GM19328 (cell line): ENCODE results near the gene DHX58.
A peak's percentile ranks its signal among the peaks of the same experiment; 100 is the strongest.
"Not testable (repeated sequence)": the region's sequence is repeated elsewhere in the genome, so short reads cannot be mapped to it uniquely, and the experiment has no call there.

Experiments
- ATAC-seq: cut with Tn5 transposase; IDR thresholded peaks from one replicate; pipeline ENCODE4 v1.9.1; 2021; ENCODE audit warnings: mild to moderate bottlenecking, moderate library complexity; ENCODE audit not compliant: unreplicated experiment

DHX58 gene

DNA sequence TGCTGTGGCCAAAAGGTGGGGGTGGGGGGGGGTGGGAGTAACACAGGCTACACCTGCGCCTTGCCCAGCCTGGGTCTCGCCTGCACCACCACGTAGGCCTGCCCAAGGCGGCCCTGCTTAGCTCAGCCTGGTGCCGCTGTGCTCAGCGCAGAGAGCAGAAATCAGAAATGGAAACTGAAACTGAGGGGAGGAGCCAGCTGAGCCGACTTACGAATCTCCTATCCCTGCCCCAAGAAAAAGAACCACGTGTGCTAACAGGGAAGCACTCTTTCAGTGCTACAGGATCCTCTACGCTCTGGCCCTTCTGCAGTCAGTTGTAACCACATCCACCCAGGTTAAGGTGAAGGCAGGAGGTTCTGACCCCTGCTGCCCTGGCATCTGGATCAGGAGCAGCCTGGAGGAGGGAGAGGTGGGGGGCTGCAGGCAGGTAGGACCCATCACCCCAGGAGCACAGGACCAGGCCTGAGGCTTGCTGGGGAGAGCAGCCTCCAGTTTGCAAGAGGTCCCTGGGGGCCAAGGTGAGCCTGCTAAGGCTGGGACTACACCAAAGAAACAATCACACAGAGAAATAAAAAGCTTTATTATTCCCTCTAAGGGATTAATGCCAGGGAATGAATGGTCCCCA is at the start of gene DHX58:
Gene DHX58 (minus strand): TSS at position 163 of the 625 bp plus-strand sequence. CDS start 822 bp downstream, outside the sequence.
- ATAC-seq = peak; percentile 48

- ATAC-seq = no peak
Observed at GRCh38 chr17:42160531-42160910, 48.0 kb upstream of the DHX58 start.

GRCh38 chr17:42159796-42160530 is 47.4 kb upstream of the DHX58 start:
- no peak for ATAC-seq

- ATAC-seq = no peak
Observed at GRCh38 chr17:42155614-42156045, 43.1 kb upstream of the DHX58 start.

GRCh38 chr17:42153919-42154742 is 41.6 kb upstream of the DHX58 start:
- ATAC-seq = no peak

GRCh38 chr17:42146911-42147607 is 34.5 kb upstream of the DHX58 start:
- ATAC-seq = no peak

- not testable (repeated sequence) for ATAC-seq
Observed at GRCh38 chr17:42143138-42143537, 30.6 kb upstream of the DHX58 start.

- no peak for ATAC-seq
Observed at GRCh38 chr17:42142371-42142896, 29.9 kb upstream of the DHX58 start.

- ATAC-seq = no peak
Observed at GRCh38 chr17:42141382-42141781, 28.9 kb upstream of the DHX58 start.

- ATAC-seq = not testable (repeated sequence)
Observed at GRCh38 chr17:42140690-42141089, 28.2 kb upstream of the DHX58 start.

DNA sequence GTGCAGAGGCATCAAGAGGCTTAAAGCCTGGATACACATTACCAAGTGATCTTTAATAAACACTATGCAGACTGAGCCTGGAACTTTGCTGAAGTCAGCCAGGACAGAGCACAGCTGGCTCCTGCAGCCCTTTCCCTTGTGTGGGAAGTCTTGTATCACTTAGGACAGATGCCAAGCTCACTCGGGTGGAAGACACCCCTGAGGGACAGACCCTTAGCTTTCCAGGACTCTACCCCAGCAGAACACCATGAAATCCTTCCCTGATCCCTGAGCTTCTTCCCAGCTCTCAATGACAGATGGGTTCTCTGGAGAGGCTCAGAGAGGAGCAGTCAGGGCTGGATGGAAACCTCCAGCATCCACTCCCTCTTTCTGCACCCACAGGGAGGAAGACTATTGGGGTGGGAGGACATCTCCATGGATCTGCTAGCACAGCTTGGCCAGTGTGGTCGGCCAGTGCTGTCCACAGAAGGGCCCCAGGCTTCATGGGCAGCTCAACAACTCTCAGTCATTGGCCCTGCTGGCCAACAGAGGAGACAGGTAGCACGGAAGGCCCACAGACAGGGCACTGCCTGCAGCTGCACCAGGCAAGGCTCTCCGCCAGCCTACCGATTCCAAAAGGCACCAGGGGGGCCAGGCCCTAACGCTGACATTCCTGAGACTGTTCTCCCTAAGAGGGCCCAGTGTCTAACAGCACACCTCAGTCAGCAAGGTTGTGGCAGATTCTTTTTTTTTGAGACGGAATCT is 26.4 kb upstream of the DHX58 start:
- no peak for ATAC-seq

DNA sequence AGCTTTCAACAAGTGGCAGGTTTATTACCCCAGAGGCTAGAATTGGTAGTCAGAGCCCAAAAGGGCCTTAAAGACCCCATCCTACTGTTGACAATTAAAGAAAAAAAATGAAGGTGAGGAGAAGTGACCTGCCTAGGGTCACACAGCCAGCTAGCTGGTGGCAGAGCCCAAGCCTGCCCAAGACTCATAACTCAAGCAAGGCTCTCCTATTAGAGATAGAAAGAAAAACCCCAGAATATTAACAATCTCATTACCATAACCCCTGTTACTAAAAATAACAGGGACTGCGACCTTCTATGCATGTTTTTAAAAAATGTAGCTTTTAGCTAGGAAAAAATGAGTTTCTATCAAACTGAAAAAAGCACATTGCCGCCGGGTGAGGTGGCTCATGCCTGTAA is 24.1 kb upstream of the DHX58 start:
- no peak for ATAC-seq

DNA sequence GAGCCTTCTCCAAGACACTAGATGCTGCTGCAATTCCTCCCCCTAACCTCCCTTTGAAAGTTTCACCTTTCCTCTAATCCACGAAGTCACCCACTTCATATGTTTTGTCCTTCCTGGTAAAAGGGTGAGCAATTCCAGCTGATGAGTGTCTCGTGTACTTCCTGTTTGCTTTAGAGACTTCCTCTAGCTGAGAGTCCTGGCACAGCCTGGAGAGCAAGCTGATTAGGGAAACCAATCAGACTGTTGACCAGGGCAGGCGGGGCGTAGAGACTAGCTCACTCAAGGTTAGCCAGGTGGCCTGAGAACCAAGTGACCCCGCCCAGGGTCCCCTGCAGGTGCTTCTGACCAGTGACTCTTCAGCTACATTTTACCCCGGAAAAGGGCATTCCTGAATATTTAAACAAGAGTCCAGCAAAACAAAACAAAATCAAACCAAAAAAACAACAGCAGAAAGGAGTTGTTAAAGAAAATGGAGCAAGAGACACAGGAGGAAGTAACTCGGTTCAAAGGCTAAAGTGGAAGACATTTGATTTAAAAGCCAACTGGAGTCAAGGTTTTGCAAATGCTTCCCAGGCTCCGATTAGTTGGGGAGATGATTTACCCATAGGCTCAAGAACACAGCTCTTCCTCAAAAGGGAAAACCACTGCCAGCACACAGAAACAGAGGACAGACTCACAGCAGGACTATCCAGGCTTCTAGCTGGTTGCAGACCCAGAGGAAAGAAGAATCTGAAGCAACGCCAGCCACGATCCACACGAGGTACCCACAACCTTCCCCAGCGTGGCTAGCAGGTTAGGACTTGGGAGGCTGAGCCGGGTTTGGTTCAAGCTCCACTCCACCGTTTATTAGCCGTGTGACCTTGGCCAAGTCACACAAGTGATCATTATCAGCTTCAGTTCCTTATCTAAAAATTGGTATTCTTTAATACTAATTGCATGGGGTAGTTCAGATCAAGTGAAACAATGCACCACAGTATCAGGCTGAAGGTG is 23.4 kb upstream of the DHX58 start:
- ATAC-seq = no peak

DNA sequence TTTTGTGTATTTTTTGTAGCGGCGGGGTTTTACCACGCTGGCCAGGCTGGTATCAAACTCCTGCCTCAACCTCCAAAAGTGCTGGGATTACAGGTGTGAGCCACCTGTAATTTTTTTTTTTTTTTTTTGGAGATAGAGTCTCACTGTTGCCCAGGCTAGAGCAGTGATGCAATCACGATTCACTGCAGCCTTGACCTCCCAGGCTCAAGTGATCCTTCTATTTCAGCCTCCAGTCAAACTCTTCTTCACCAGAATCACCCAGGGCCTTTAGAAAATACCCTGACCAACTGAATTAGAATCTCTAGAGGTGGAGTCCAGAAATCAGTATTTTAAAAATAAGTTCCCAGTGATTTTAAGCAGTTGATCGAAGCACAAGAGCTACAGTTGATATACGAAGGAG is 22.6 kb upstream of the DHX58 start:
- ATAC-seq = no peak

DNA sequence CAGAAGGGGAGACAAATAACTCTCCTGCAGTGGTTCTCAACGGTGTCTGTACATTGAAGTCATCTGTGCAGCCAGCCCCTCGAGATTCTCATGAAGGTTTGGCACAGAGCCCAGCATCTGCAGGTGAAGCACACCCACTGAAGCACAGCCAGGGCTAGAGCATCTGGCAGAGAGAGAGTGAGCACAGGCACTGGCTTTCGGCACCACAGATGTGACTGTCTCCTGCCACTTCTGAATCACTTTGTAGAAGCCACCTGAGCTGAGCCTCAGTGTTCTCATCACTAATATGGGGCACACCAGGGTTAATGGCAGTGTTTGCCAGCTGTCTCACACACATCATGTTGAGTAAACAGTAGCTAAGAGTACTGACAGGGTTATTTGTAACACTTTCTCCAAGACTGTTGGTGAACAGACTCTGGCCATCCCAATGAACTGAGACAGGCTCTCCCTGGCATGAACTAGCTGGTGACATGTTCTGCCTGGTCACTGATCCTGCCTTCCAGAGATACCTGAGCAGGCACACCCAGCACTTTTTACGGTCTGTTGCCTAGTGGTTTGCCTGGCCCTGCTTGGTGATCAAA is 21.0 kb upstream of the DHX58 start:
- ATAC-seq = no peak

DNA sequence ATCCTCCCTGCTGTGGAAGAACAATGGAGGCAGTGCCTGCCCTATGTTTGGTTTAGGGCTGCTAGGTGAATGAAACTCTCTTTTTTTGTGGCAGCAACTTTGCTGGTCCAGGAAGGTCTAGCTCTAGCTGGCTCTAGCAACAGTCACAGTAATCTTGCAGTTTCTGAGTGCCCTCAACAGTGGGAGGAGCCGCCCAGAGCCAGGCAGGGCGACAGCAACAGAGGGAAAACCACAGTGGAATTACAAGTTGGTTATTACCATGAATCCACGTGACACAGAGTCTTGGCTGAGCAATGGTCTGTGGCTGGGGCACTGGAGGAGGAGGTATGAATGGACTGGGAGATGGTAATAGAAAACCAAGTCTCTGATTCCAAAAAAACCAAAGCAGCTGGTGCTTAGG is 20.4 kb upstream of the DHX58 start:
- ATAC-seq = no peak

DNA sequence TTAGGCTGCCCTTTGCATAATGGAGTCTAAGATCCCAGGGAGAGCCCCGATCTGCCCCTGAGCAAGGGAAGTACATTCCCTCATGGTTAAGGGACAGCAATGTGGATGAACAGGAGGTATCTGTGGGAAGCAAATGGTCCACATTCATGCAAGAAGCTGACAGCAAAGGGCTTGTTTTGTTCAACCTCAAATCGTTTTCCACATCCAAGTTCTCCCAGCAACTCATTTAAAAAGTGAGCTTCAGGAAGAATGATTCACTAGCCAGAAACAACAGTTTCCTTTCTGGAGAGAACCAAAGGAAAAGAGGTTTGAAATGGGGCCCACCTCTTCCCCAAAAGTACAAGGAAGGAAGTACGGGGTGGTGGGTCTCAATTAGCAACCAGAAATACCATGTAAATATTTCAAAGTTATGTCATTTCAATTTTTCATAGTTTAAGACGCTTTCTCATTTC is 19.5 kb upstream of the DHX58 start:
- no peak for ATAC-seq

GRCh38 chr17:42131232-42131631 is 18.7 kb upstream of the DHX58 start:
- no peak for ATAC-seq
